ENCODE results near the gene TMEM115. TPM values are rescaled to one million over a fixed set of nuclear protein-coding genes. Genes with fewer than 3 reads are reported as not detected.

The TMEM115 gene
- total RNA-seq, 4 donors from 2014 or later, result 14.0 to 75.5 (median 66.2) TPM

- Histone ChIP-seq H3K4me3 (no peak overlapping the region), H3K4me1 (no peaks in the 10 kb centered on the region), H3K9me3 (no peaks in the 10 kb centered on the region), H3K27me3 (no peaks in the 10 kb centered on the region), H3K36me3 (no peaks in the 10 kb centered on the region), H3K27ac (no peak overlapping the region)
- TF ChIP-seq POLR2A (IDR thresholded peaks at IDR 0.05) (no peak), CTCF (IDR thresholded peaks at IDR 0.05) (no peak)
- no peak for DNase-seq
Measured at GRCh38 chr3:50382722-50383121, 23.4 kb upstream of the TMEM115 start.

DNA sequence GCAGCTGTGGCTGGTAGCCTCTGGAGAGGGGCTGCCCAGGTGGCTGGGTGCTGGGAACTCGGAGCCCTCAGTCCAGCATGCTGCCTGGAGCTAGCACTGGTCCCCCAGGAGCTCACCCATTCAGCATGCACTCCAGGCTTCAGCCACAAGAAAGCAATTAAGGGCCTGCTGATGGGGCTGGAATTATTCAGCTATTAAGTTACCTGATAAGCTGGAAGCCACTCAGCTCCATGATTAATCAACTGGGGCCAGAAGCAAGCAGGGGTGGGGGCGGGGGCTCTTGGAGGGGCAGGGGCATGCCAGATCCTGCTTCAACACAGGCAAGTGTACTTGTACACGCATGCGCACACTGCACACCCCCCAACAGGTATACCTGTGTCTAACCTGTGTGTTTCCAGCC lies 22.1 kb upstream of the TMEM115 start:
- no peaks in the 10 kb centered on the region for H3K4me1 ChIP-seq
- no peak overlapping the region for H3K4me3 ChIP-seq
- H3K36me3 ChIP-seq, result no peaks in the 10 kb centered on the region
- H3K27ac ChIP-seq, result no peak overlapping the region
- TF ChIP-seq POLR2A (IDR thresholded peaks at IDR 0.05) (no peak), CTCF (IDR thresholded peaks at IDR 0.05) (no peak)
- no peak for DNase-seq
- no peaks in the 10 kb centered on the region for H3K27me3 ChIP-seq
- no peaks in the 10 kb centered on the region for H3K9me3 ChIP-seq

- Histone ChIP-seq H3K27ac (no peak overlapping the region), H3K27me3 (no peaks in the 10 kb centered on the region), H3K4me3 (no peak overlapping the region), H3K4me1 (no peaks in the 10 kb centered on the region), H3K36me3 (no peaks in the 10 kb centered on the region), H3K9me3 (no peaks in the 10 kb centered on the region)
- TF ChIP-seq POLR2A (IDR thresholded peaks at IDR 0.05), result no peak
- no peak for TF ChIP-seq CTCF (IDR thresholded peaks at IDR 0.05)
- no peak for DNase-seq
Measured at GRCh38 chr3:50380405-50381085, 21.2 kb upstream of the TMEM115 start.

GRCh38 chr3:50378757-50379156 lies 19.4 kb upstream of the TMEM115 start:
- TF ChIP-seq CTCF (IDR thresholded peaks at IDR 0.05), result no peak

DNA sequence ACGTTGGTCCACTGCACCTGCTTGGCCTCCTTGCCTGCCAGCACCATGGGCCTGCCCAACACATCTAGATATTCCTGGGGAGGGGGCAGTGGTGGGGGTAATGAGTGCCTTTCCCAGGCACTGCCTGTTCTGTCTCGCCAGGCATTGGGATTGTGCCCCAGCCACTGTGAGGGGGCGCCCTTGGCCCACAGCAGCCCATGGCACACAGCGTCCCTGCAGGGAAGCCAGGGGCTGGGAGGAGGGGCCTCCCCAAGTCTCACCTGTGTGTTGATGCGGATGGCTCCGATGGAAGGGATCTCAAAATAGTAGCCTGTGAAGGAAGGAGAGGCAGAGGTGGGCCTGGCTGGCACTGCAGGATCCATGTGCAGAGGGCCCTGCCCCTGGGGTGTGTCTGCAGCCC lies 18.7 kb upstream of the TMEM115 start:
- no peaks in the 10 kb centered on the region for H3K36me3 ChIP-seq
- TF ChIP-seq POLR2A (IDR thresholded peaks at IDR 0.05), result no peak
- no peak for TF ChIP-seq CTCF (IDR thresholded peaks at IDR 0.05)
- no peaks in the 10 kb centered on the region for H3K4me1 ChIP-seq
- no peak overlapping the region for H3K4me3 ChIP-seq
- no peak overlapping the region for H3K27ac ChIP-seq
- no peak for DNase-seq
- H3K27me3 ChIP-seq, result no peaks in the 10 kb centered on the region
- H3K9me3 ChIP-seq, result no peaks in the 10 kb centered on the region

More at GRCh38 chr3:50378757-50379156, 19.4 kb upstream of the TMEM115 start:
- Histone ChIP-seq H3K9me3 (no peaks in the 10 kb centered on the region), H3K27ac (no peak overlapping the region), H3K36me3 (no peaks in the 10 kb centered on the region), H3K4me1 (no peaks in the 10 kb centered on the region), H3K4me3 (no peak overlapping the region), H3K27me3 (no peaks in the 10 kb centered on the region)
- DNase-seq, result no peak
